GM11168 (cell line): ENCODE data around the gene GNAZ.

Experiments used
- in situ Hi-C: fragments of 300-500 bp; cut with MboI; formaldehyde crosslinking; loops from one replicate; pipeline ENCODE4 v1.12.0; 2022; ENCODE audit warnings: low sequenced_read_pairs; ENCODE audit not compliant: unreplicated experiment

The GNAZ gene

DNA sequence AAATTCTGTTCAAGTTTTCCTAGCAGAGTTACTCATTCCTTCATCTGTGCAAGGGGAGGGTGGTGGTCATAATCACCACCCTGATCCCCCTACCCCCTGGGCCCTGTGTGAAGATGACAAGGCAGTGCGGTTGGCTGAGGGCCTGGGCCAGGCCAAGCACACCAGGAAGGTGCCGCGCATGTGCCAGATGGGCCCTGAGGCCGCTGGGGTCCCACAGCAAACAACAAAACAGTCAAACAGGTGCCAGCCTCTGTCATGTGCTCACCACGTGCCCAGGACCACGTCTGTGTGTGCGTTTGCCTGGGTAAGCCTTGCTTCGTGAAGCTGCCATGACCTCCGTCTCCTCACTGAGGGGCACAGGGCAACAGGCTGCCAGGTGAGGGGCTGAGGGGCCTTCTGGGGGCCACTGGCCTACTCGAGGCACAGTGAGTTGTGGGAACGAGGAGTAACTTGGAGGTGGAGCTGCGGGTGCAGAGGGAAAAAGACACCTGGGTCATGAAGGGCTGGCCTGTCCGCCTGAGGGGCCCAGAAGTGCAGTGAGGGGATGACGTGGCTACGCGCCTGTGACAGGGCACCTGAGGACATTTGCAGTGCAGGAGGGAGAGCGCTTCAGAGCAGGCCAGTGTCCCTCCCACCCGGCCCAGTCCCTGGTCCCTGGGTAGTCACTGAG is 45.6 kb downstream of the GNAZ start:
- in situ Hi-C loops, result no loop called here

DNA sequence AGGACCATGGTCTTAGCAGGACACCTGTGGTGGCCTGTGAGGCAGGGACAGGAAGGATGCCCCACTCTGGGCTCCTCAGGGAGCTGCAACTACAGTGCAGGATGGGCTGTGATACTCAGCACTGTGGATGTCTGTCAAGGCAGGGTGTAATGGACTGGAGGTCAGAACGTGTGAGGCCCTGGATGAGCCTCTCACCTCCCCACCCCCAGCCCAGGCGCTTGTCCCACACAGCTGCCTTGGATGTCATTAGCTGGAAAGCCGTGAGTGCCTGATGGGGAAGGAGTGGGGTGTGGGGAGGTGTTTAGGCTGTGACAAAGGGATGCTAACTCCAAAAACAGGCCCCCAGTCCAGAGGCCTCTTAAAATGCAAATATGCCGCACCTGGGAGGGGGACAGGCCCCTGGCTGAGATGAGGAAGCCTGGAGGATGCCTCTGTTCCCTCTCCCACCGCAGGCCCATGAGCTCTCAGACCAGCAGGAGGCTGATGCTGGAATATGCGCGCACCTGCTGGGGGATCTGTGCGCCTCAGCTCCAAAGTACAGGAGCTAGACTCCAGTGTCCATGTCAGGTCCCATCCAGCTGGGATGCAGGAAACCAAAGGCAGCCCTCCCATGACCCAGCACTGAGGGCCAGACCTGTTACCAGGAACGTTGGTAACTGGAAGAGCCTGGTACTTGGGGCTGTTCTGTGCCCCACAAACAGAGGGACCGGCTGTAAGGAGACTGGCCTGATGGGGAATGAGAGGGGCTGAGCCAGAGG is 46.4 kb downstream of the GNAZ start:
- in situ Hi-C loops, result no loop called here

DNA sequence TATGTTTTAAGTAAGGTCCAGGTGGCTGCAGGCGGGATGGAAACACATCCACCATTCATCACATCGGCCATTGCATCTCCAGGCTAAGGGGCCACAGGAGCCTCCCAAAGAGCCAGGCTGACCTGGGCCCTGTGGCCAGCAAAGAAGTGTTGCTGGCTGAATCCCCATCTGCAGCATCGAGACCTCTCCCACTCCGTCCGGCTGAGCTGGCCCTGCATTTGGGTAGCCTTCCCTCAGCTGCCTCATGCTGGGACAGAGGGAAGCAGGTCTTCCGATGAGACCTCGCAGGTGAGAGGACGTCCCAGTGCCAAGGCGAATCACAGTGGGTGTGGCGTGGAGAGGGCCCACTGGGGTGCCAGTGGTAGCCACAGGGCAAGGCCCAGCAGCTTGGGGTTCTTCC is 47.0 kb downstream of the GNAZ start:
- in situ Hi-C loops, result no loop called here

DNA sequence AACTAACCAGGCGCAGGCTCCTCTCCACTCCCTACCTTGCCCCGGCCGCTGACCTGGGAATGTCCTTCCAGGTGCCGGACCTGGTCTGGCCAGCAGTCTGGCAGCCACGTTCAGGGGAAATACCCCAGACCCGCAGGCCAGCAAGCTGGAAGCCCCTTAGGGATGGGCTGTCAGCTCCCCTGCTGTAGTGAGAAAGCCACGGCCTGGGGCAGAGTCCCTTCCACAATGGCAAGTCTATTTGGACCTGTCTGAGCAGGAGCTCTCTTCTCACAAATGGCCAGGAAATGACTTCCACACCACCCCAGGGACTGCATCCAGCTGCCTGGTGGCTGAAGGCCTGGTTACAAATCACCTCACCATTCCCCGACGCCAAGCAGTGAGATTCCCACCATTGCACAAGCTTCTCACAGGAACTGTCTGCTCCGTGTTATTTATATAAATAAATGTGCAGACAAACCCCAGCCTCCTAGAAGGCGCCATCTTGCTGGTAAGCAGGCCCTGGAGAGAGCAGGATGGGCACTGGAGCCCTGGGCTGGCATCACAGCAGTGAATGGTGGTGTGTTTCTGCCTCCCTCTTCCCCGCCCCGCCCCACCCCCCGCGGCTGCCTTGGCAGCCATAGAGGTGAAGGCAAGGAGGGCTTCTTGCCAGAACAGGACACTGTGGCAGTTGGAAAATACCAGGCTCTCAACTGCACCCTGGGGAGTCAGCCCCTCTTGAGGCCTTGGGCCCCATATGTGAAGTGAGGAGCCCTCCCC is 47.8 kb downstream of the GNAZ start:
- in situ Hi-C loops, result no loop called here

DNA sequence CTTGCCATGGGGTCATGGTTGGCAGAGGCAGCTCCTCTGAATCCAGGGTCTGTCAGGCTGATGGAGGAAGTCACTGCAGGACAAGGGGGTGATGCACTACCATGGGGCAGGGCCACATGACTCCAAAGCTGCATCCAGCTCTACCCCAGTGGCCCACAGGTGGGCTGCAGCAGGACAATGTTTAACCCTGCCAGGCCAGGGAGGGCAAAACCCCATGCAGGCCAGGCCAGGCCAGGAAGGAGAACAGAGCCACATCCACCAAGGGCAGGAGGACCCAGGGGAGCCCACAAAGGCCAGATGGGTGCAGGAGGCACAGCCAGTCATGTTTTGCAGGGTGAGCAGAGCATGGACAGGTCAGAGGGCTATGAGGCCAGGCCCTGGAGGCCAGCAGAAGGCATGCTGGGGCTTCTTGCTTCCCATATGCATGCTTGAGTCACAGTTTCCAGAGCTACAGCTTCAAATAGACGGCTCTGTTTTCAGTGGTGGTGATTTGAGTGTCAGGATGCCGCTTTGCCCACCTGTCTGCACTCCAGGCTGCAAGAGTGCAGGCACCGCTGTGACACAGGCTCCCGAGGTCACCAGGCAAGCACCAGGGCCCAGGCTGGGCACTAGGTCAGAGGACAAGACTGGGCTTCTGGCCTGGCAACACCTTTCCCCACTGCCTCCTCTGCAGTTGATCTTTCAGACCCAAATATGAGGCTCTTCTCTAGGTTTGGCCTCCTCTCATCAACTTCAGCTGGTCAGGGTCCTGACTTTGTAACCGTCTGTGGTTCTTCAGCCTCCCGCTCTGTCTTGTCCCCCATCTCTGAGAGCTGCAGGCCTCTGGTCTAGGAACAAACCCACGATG is 48.6 kb downstream of the GNAZ start:
- in situ Hi-C loops, result no loop called here

DNA sequence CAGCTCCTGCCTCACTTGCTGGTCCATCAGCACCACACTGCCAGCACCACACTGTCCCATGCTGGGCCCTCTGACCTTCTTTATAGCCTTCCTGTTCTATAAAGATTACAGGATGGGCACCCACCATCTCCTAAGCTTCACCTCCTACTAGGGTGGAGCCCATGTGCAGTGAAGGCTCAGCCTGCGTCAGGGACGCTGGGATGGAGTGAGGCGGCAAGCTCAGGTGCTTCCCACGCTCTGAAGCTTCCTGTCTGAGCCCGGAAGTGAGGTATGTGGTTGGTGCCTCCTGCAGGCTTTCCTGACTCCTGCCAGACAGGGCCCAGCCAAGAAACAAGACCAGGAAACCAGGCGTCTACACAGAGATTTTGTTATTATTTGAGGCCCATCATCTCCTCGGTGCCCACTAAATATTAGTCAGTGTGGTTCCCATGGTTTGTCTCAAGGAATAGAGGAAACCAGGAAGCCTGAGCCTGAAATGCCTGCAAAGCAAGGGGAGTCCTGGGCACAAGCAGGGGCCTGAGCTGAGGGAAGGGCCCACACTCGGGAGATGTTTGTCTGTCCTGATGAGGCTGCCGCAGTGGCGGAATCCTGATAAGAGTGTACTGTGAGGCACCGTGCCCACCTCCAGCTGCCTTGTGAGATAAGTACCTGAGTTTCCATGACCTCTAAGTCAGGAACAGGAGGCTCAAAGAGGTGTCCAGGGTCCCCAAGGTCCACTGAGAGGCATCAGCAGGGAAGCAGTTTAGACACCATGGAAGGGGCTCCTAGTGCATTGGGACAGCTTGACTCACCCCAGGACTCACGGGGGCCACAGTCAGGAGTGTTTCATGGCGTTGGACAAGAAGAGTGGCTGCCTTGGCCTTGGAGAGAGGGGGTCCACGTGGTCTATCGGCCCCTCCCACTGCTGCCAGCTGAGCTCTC is 49.4 kb downstream of the GNAZ start:
- in situ Hi-C loops, result loop anchor here (5.0 kb wide), 1 partner anchor 157 kb away; no protein-coding TSS in a partner anchor

DNA sequence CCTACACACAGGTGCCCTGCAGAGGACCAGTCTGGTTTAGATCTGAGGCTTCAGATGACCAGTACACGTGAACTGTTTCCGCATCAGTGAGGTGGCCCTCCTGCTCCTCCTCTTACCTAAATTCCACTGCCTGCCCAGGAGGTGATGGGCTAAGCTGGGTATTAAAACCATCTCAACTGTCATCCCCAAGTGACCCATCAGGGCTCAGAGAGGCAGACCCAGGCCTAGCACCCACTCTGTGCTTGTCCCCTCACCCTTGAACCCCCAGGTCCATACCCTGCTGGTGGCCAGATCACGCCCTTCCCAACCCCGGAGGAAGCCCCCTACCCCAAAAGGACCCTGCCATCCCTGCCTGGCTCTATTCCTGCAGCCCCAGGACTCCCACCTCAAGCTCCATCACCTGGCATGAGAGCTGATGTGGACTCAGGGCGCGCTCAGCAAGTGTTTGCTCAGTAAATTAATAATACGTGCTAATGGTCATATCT is 50.1 kb downstream of the GNAZ start:
- in situ Hi-C loops, result loop anchor here (5.0 kb wide), 1 partner anchor 158 kb away; no protein-coding TSS in a partner anchor

DNA sequence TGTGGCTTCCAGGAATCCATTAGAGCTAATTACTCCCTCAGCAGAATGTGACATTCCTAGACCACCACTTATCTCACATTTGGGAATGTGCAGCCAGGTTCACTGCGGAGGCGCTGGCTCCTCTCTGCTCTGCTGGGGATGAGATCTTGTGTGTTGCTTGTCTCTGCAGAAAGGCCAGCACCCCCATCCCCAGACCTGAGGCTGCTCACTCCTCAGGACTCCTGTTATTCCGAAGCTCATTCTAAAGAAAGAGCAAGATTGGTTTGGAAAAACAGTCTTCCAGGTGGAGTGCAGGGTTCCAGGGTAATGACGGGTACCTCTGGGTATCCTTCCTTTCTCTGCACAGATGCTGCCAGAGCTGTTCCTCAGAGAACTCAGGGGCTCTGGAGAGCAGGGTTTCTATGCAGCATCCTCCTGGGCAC is 50.7 kb downstream of the GNAZ start:
- in situ Hi-C loops, result loop anchor here (5.0 kb wide), 1 partner anchor 159 kb away; no protein-coding TSS in a partner anchor

DNA sequence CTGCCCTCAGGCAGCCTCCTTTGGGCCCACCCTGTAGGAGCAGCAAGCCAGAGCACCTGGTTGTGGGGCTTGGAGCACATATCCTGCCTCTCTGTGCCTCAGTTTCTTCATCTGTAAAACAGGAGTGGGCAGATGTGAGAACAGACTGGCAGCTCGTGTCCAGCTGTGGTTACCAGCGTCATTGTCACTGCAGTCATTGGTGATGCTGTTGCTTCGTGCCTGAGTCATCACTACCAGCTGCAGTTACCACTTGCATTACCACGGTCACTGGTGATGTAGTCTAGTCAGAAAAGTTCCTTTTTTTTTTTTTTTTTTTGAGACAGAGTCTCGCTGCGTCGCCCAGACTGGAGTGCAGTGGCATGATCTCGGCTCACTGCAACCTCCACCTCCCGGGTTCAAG is 51.1 kb downstream of the GNAZ start:
- in situ Hi-C loops, result loop anchor here (5.0 kb wide), 1 partner anchor 159 kb away; no protein-coding TSS in a partner anchor

DNA sequence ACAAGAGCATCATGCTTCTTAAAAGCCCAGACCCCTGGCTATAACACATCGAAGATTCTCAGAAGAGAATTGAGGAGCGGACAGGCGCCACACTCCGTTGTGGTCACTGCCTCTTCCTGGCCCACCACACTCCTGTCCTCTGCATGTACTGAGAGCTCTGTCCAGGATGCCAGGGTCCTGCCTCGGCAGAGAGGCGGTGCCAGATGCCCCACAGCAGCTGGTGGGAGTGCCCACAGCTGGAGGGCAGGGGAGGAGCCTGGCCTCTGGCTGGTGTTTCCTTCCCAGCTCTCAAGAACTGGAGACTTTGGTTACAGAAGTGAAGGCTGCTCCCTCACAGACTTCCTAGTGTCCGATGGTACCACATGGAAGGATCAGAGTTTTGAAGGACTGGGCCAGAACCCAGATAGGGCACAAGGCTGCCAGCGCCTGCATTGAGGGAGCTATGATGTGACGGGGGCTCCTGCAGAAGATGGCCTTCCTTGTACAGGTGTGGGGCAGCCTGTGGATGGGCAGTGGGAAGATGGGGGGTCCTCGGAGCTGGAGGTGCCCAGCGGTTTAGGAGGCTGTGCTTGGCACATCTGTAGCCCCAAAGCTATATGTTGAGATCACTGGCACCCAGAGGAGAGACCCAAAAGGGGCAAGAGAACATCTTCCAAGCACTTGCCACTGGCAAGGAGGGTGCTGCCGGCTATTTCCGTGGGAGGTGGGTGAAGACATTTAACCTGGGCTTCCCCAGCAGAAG is 52.1 kb downstream of the GNAZ start:
- in situ Hi-C loops, result loop anchor here (5.0 kb wide), 1 partner anchor 160 kb away; no protein-coding TSS in a partner anchor

DNA sequence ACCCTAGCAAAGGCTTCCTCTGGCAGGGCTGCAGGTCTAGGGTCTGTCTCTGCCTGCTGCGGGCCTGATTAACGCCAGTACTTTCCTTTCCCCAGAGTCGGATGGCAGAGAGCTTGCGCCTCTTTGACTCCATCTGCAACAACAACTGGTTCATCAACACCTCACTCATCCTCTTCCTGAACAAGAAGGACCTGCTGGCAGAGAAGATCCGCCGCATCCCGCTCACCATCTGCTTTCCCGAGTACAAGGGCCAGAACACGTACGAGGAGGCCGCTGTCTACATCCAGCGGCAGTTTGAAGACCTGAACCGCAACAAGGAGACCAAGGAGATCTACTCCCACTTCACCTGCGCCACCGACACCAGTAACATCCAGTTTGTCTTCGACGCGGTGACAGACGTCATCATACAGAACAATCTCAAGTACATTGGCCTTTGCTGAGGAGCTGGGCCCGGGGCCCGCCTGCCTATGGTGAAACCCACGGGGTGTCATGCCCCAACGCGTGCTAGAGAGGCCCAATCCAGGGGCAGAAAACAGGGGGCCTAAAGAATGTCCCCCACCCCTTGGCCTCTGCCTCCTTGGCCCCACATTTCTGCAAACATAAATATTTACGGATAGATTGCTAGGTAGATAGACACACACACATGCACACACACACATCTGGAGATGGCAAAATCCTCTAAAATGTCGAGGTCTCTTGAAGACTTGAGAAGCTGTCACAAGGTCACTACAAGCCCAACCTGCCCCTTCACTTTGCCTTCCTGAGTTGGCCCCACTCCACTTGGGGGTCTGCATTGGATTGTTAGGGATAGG is 52.9 kb downstream of the GNAZ start:
- in situ Hi-C loops, result loop anchor here (5.0 kb wide), 1 partner anchor 161 kb away; no protein-coding TSS in a partner anchor

DNA sequence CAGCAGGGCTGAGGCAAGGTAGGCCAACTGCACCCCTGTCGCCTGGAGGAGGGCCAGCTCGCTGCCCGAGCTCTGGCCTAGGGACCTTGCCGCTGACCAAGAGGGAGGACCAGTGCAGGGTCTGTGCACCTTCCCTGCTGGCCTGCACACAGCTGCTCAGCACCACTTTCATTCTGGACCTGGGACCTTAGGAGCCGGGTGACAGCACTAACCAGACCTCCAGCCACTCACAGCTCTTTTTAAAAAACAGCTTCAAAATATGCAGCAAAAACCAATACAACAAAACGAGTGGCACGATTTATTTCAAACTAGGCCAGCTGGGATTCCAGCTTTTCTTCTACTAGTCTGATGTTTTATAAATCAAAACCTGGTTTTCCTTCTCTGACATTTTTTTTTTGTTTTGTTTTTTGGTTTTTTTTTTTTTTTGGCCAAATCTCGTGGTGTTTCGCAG is 53.5 kb downstream of the GNAZ start:
- in situ Hi-C loops, result loop anchor here (5.0 kb wide), 1 partner anchor 162 kb away; no protein-coding TSS in a partner anchor

DNA sequence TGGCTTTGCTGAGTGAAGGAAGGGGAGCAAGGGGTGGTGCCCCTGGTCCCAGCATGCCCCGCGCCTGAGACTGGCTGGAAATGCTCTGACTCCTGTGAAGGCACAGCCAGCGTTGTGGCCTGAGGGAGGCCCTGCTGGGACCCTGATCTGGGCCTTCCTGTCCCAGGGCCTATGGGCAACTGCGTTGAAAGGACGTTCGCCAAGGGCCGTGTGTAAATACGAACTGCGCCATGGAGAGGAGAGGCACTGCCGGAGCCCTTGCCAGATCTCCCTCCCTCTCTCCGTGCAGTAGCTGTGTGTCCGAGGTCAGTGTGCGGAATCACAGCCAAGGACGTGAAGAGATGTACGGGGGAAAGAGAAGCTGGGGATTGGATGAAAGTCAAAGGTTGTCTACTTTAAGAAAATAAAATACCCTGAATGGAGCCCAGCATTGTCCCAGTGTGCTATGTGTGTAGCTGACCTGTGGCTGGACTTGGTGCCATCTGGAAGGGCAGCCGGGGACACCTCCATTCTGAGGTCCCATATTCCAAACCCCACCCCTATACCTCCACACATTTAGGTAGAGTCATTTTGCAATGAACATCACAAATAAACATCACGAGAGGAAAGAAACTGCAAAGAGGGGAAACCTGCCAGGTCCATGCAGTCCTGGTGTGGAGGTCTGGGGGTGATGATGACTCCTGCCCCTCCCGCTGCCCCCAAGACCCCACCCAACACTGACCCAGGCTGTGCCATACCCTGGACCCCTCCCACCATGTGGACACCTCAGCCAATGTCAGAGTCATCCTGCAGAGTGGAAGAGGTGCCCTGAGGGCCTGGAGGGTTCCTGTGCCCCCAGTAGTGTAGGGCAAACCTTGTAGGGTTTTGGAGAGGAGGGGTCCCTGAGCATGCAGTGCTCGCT is 54.5 kb downstream of the GNAZ start:
- in situ Hi-C loops, result loop anchor here (5.0 to 25.0 kb wide), 2 partner anchors 163 to 263 kb away; no protein-coding TSS in a partner anchor

DNA sequence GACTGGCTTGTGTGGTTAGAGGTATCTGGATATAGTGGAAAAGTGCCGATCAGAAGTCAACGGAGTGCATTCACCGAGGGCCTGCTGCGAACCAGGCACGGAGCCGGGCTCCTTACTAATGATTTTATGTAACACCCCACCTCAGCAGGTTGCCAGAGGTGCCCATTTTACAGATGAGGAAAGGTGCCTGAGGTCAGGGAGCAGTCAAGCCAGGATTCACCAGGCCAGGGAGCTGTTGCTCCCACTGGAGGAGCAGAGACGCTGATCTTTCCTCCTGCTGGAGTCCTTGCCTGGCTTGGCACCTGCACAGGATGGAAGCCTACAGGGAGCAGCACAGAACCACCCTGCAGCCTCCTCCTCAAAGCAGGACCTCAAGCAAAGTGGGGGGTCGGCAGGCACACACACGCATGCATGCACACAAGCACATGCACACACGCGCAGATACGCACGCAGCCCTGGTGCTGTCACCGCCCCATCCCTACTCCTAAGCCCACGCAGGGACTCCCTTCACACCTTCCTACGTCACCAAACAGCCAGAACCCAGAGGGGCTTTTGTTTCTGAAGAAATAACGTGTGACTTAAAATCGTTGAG is 55.3 kb downstream of the GNAZ start:
- in situ Hi-C loops, result loop anchor here (25.0 kb wide), 1 partner anchor 263 kb away; no protein-coding TSS in a partner anchor
